ENCODE measurements around the gene ENPP7.

DNA sequence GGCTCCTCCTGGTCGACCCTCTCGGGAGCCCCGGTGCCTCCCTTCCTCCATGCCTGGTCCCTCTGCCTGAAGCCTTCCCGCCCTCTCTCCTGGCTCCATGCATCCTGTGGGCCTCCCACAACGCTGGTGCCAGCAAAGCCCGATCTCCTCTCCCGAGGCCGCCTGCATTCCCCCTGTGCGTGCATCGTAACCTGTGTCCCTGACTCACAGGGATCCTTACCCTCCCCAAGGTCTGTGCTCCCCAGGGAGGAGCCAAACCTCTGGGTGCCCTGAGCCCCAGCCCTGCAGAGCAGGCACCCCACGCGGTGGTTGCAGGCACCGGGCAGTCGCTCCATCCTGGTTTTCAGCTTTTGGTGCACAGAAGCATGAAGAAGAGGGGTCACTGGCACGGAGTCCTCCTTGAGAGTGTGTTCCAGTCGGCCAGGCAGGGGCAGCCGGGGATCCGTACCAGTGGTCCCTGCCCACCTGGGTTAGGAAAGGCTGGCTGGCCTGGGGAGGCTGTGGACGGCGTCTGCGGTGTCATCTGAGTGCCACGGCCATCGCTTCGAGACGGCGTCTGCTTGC lies 1.8 kb upstream of the ENPP7 start:
- TF ChIP-seq, protein P1, sequence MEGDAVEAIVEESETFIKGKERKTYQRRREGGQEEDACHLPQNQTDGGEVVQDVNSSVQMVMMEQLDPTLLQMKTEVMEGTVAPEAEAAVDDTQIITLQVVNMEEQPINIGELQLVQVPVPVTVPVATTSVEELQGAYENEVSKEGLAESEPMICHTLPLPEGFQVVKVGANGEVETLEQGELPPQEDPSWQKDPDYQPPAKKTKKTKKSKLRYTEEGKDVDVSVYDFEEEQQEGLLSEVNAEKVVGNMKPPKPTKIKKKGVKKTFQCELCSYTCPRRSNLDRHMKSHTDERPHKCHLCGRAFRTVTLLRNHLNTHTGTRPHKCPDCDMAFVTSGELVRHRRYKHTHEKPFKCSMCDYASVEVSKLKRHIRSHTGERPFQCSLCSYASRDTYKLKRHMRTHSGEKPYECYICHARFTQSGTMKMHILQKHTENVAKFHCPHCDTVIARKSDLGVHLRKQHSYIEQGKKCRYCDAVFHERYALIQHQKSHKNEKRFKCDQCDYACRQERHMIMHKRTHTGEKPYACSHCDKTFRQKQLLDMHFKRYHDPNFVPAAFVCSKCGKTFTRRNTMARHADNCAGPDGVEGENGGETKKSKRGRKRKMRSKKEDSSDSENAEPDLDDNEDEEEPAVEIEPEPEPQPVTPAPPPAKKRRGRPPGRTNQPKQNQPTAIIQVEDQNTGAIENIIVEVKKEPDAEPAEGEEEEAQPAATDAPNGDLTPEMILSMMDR (IDR thresholded peaks at IDR 0.05) = no peak
- TF ChIP-seq POLR2A (IDR thresholded peaks at IDR 0.05) = no peak
